ENCODE results near the gene AURKB. TPM values are rescaled to one million over a fixed set of nuclear protein-coding genes. Genes with fewer than 3 reads are reported as not detected.

Gene AURKB
- polyA plus RNA-seq, 1 donor from 2014 or later, result 0.84 TPM

- Histone ChIP-seq H3K36me3 (ENCODE audit: insufficient read depth, low read length) (no peaks in the 10 kb centered on the region), H3K27me3 (ENCODE audit: insufficient read depth, low read depth, low read length) (no peaks in the 10 kb centered on the region), H4K20me1 (ENCODE audit: insufficient read depth) (no peaks in the 10 kb centered on the region)
Measured at GRCh38 chr17:8234361-8235270, 24.2 kb upstream of the AURKB start.

GRCh38 chr17:8231701-8232100 is 21.3 kb upstream of the AURKB start:
- Histone ChIP-seq H3K4me2 (ENCODE audit: low read length) (no peak overlapping the region), H3K9ac (ENCODE audit: low read length) (no peak overlapping the region), H3K36me3 (ENCODE audit: insufficient read depth, low read length) (peaks cover 18% of the 10 kb centered on the region), H3K9me3 (ENCODE audit: low read length) (no peaks in the 10 kb centered on the region), H3K9me2 (ENCODE audit: insufficient read depth, low read length) (no peaks in the 10 kb centered on the region), H3K27ac (ENCODE audit: low read length) (no peak overlapping the region), H2AFZ (ENCODE audit: low read depth, low read length) (no peak overlapping the region), H4K20me1 (ENCODE audit: insufficient read depth) (no peaks in the 10 kb centered on the region), H3F3A (ENCODE audit: insufficient read depth, low read length, poor library complexity, severe bottlenecking) (no peaks in the 10 kb centered on the region), H3K79me2 (replicated peaks; ENCODE audit: insufficient read depth, low read length) (no peaks in the 10 kb centered on the region), H3K27me3 (ENCODE audit: insufficient read depth, low read depth, low read length) (no peaks in the 10 kb centered on the region), H3K4me3 (ENCODE audit: low read length) (no peak overlapping the region)
- TF ChIP-seq REST (IDR thresholded peaks at IDR 0.05; ENCODE audit: borderline replicate concordance) (no peak), SMC3 (conservative IDR thresholded peaks at IDR 0.05; ENCODE audit: poor library complexity) (no peak), RAD21 (conservative IDR thresholded peaks at IDR 0.05) (no peak), EP300 (conservative IDR thresholded peaks at IDR 0.05; ENCODE audit: poor library complexity, severe bottlenecking) (no peak), MXI1 (conservative IDR thresholded peaks at IDR 0.05; ENCODE audit: poor library complexity, severe bottlenecking) (no peak), EZH2 (IDR thresholded peaks at IDR 0.05; ENCODE audit: borderline replicate concordance, insufficient read depth, low read length, poor library complexity, severe bottlenecking) (no peak), POLR2AphosphoS5 (IDR thresholded peaks at IDR 0.05) (no peak), CTCF (IDR thresholded peaks at IDR 0.05; ENCODE audit: poor library complexity, severe bottlenecking) (no peak), TAF1 (IDR thresholded peaks at IDR 0.05; ENCODE audit: low read depth) (no peak)

More at GRCh38 chr17:8234361-8235270, 24.2 kb upstream of the AURKB start:
- H3K4me3 ChIP-seq (ENCODE audit: low read length), result no peak overlapping the region
- TF ChIP-seq RAD21 (conservative IDR thresholded peaks at IDR 0.05) (no peak), TAF1 (IDR thresholded peaks at IDR 0.05; ENCODE audit: low read depth) (no peak), CTCF (IDR thresholded peaks at IDR 0.05; ENCODE audit: poor library complexity, severe bottlenecking) (no peak), SMC3 (conservative IDR thresholded peaks at IDR 0.05; ENCODE audit: poor library complexity) (no peak), MXI1 (conservative IDR thresholded peaks at IDR 0.05; ENCODE audit: poor library complexity, severe bottlenecking) (no peak), EZH2 (IDR thresholded peaks at IDR 0.05; ENCODE audit: borderline replicate concordance, insufficient read depth, low read length, poor library complexity, severe bottlenecking) (no peak), EP300 (conservative IDR thresholded peaks at IDR 0.05; ENCODE audit: poor library complexity, severe bottlenecking) (no peak), POLR2AphosphoS5 (IDR thresholded peaks at IDR 0.05) (no peak)
- H3K4me2 ChIP-seq (ENCODE audit: low read length), result no peak overlapping the region
- H3K27ac ChIP-seq (ENCODE audit: low read length), result no peak overlapping the region
- H2AFZ ChIP-seq (ENCODE audit: low read depth, low read length), result no peak overlapping the region
- H3F3A ChIP-seq (ENCODE audit: insufficient read depth, low read length, poor library complexity, severe bottlenecking), result no peaks in the 10 kb centered on the region
- no peaks in the 10 kb centered on the region for H3K79me2 ChIP-seq (replicated peaks; ENCODE audit: insufficient read depth, low read length)
- no peak overlapping the region for H3K9ac ChIP-seq (ENCODE audit: low read length)
- H3K9me2 ChIP-seq (ENCODE audit: insufficient read depth, low read length), result no peaks in the 10 kb centered on the region
- H3K9me3 ChIP-seq (ENCODE audit: low read length), result no peaks in the 10 kb centered on the region
